ENCODE results near the gene MYRF. TPM values are rescaled to one million over a fixed set of nuclear protein-coding genes. Genes with fewer than 3 reads are reported as not detected.
A peak's percentile ranks its signal among the peaks of the same experiment; 100 is the strongest.

The MYRF gene
- total and polyA plus RNA-seq, 9 of the 15 experiments (the other 6 are each of a cell fraction or from before 2014, with no cell fraction given): 2.3 to 25.8 (median 7.1) TPM

- Histone ChIP-seq H3K4me1 (replicated peaks in 1 of 2; ENCODE audit: control insufficient read depth in 2 of 2, insufficient read depth in 2 of 2, low read length in 2 of 2) (peaks cover 0 to 59% of the 10 kb centered on the region in 2 experiments; a peak in 2 of 5 replicates), H3K4me2 (ENCODE audit: insufficient read depth, low read length) (no peak overlapping the region), H3K9me3 (replicated peaks; ENCODE audit: control insufficient read depth, insufficient read depth, low read depth, low read length) (no peaks in the 10 kb centered on the region), H2AFZ (ENCODE audit: low read depth, low read length) (no peak overlapping the region), H3K4me3 (no peak overlapping the region), H3K9me1 (ENCODE audit: control insufficient read depth, insufficient read depth, low read length) (no peaks in the 10 kb centered on the region), H3K79me2 (ENCODE audit: control insufficient read depth, insufficient read depth, low read length) (no peaks in the 10 kb centered on the region), H4K20me1 (replicated peaks; ENCODE audit: control insufficient read depth, insufficient read depth, low read length) (no peaks in the 10 kb centered on the region), H3K27me3 (ENCODE audit: control insufficient read depth in 2 of 2, insufficient read depth in 2 of 2, low read length in 2 of 2) (no peaks in the 10 kb centered on the region), H3K27ac (ENCODE audit: extremely low read depth, low read depth, low read length) (no peak overlapping the region), H3K36me3 (ENCODE audit: control insufficient read depth, insufficient read depth, low read length) (peaks cover 21% of the 10 kb centered on the region; the same call in 2 of the 3 replicates), H3K9ac (ENCODE audit: insufficient read depth in 1 of 2, low read depth in 2 of 2, low read length in 2 of 2) (no peak overlapping the region; a peak in 2 of 4 replicates)
- in situ Hi-C loops (cut with MboI) (no loop called here), intact Hi-C loops (cut with micrococcal nuclease) (loop anchor here (1.0 kb wide), 1 partner anchor 27 kb away; no protein-coding TSS in a partner anchor)
- FAIRE-seq (no peak), DNase-seq (ENCODE audit: extremely low read depth in 1 of 4, low spot score in 3 of 4) (peak in 2 of 4 experiments; percentile 50 to 58), ATAC-seq (no peak)
- ChIA-PET POLR2A (interaction anchor here (0.7 to 1.6 kb wide), 5 partner anchors 9 to 26 kb away, joined by 3 to 4 read pairs (median 3); no protein-coding TSS in a partner anchor), CTCF (ENCODE audit: low intra/inter-chr PET ratio) (interaction anchor here (1.4 to 1.8 kb wide), 2 partner anchors 25 to 28 kb away, joined by 3 to 10 read pairs; no protein-coding TSS in a partner anchor)
- TF ChIP-seq USF2 (CRISPR knock-in tag; IDR thresholded peaks at IDR 0.05) (peak; percentile 15; the same call in 1 of the 2 replicates), TRIM28 (IDR thresholded peaks at IDR 0.05) (no peak), SUPT5H (IDR thresholded peaks at IDR 0.05) (peak; percentile 44; the same call in 1 of the 2 replicates), EGR1 (conservative IDR thresholded peaks at IDR 0.05) (peak; percentile 80), POLR2G (IDR thresholded peaks at IDR 0.05; ENCODE audit: low read depth, low read length) (peak; percentile 55), ZBTB26 (CRISPR knock-in tag; IDR thresholded peaks at IDR 0.05) (peak; percentile 32; the same call in 1 of the 2 replicates), ELK3 (CRISPR knock-in tag; IDR thresholded peaks at IDR 0.05) (no peak), ELF2 (CRISPR knock-in tag; IDR thresholded peaks at IDR 0.05) (no peak)
- 74% methylated on average over 18 of the region's 20 CpGs for WGBS (ENCODE audit: insufficient coverage, low coverage, missing lambda C conversion rate)
- BruUV-seq (replicated peaks): no TSS peak
Measured at GRCh38 chr11:61775606-61776554, 23.4 kb downstream of the MYRF start.

Measured in K562 (cell line).